OCI-LY3 (cell line): ENCODE results near the gene PITPNC1.

Source experiments
- H2AFZ ChIP-seq: fragments of 200-600, 300-600 bp; shearing (Covaris generic); 2 replicates; pipeline ENCODE4 v1.6.0; 2014; ENCODE audit warnings: antibody characterized with exemption, low read depth, low read length
- H3K27ac ChIP-seq: fragments of 200-600, 300-600 bp; sonication (generic); 2 replicates; pipeline ENCODE4 v1.5.1; 2014; ENCODE audit warnings: mild to moderate bottlenecking, low read length, moderate library complexity, mixed read lengths
- H3K27me3 ChIP-seq: fragments of 200-600, 300-600 bp; sonication (generic); 2 replicates; pipeline ENCODE4 v1.6.1; 2014; ENCODE audit warnings: low read depth, low read length, mixed read lengths
- H3K36me3 ChIP-seq: fragments of 200-600, 300-600 bp; sonication (generic); replicated peaks from 2 replicates; pipeline ENCODE3; 2014; ENCODE audit warnings: low read depth, low read length, mixed read lengths
- H3K4me1 ChIP-seq: fragments of 300-600, 200-600 bp; sonication (generic); 2 replicates; pipeline ENCODE4 v1.6.1; 2014; ENCODE audit warnings: low read length, mixed read lengths
- H3K4me2 ChIP-seq: fragments of 200-600, 300-600 bp; sonication (generic); 2 replicates; pipeline ENCODE4 v1.6.1; 2014; ENCODE audit warnings: low read length, mixed read lengths
- H3K4me3 ChIP-seq: fragments of 300-600, 200-600 bp; sonication (generic); 2 replicates; pipeline ENCODE4 v1.5.1; 2014; ENCODE audit warnings: antibody characterized with exemption, mild to moderate bottlenecking, low read length, moderate library complexity
- H3K79me2 ChIP-seq: fragments of 300-600, 200-600 bp; shearing (Covaris generic); 2 replicates; pipeline ENCODE4 v1.6.1; 2014; ENCODE audit warnings: mild to moderate bottlenecking, low read length, mixed read lengths
- H3K9ac ChIP-seq: fragments of 300-600, 200-600 bp; shearing (Covaris generic); 2 replicates; pipeline ENCODE4 v1.6.0; 2014; ENCODE audit warnings: mild to moderate bottlenecking, low read length, moderate library complexity
- H3K9me3 ChIP-seq: fragments of 200-600, 300-600 bp; shearing (Covaris generic); 2 replicates; pipeline ENCODE4 v1.6.1; 2014; ENCODE audit warnings: low read length, mixed read lengths; ENCODE audit not compliant: insufficient read depth
- H4K20me1 ChIP-seq: fragments of 200-600, 300-600 bp; sonication (generic); 2 replicates; pipeline ENCODE4 v1.6.1; 2016; ENCODE audit warnings: low read length, mixed read lengths; ENCODE audit not compliant: insufficient read depth
- CTCF ChIP-seq: fragments of 200-600, 300-600 bp; sonication (generic); IDR thresholded peaks from 2 replicates; pipeline ENCODE4 v1.5.1; 2014; ENCODE audit warnings: antibody characterized with exemption, low read length, low read depth
- EZH2phosphoT487 ChIP-seq: fragments of 200-600 bp; shearing (Covaris generic); IDR thresholded peaks from 2 replicates; pipeline ENCODE4 v1.6.1; 2018; ENCODE audit warnings: antibody characterized with exemption, mixed run types, low read depth

The PITPNC1 gene

GRCh38 chr17:67431249-67432015 is 54.4 kb downstream of the PITPNC1 start:
- Histone ChIP-seq H3K9me3 (no peaks in the 10 kb centered on the region), H3K4me1 (peaks cover 8% of the 10 kb centered on the region), H3K27ac (no peak overlapping the region), H3K27me3 (no peaks in the 10 kb centered on the region), H3K4me3 (no peak overlapping the region), H4K20me1 (no peaks in the 10 kb centered on the region), H2AFZ (no peak overlapping the region), H3K9ac (no peak overlapping the region), H3K36me3 (no peaks in the 10 kb centered on the region), H3K79me2 (peaks cover 11% of the 10 kb centered on the region; the same call in 1 of the 2 replicates), H3K4me2 (no peak overlapping the region)
- TF ChIP-seq CTCF = no peak
- TF ChIP-seq EZH2phosphoT487 = no peak

DNA sequence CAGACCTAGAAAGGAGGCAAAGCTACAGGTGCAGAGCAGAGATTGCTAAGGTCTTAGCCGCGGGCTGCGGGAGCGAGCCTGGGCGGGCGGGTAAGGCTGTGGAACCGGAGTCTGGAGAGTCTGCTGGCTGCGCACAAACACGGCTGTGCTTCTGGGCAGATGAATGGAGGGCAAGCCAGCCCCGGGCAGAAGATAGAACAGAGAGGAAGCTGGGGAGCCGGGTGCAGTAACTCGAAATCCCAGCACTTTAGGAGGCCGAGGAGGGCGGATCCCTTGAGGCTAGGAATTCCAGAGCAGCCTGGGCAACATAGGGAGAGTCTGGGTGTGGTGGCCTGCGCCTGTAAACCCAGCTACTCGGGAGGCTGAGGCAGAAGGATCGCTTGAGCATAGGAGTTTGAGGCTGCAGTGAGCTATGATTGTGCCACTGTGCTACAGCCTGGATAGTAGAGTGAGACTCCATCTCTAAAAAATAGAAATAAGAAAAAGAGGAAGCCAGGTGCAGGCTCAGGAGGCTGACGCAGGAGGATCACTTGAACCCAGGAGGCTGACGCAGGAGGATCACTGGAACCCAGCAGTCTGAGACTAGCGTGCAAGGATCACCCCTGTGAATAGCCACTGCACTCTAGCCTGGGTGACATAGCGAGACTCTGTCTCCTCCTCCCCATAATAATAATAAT is 56.3 kb downstream of the PITPNC1 start:
- H4K20me1 ChIP-seq = no peaks in the 10 kb centered on the region
- H2AFZ ChIP-seq = no peak overlapping the region
- peaks cover 17% of the 10 kb centered on the region; the same call in 1 of the 2 replicates for H3K79me2 ChIP-seq
- no peak overlapping the region for H3K4me3 ChIP-seq
- peaks cover 8% of the 10 kb centered on the region for H3K4me1 ChIP-seq
- no peaks in the 10 kb centered on the region for H3K36me3 ChIP-seq
- no peaks in the 10 kb centered on the region for H3K9me3 ChIP-seq
- no peak overlapping the region for H3K27ac ChIP-seq
- TF ChIP-seq CTCF (no peak), EZH2phosphoT487 (no peak)
- H3K4me2 ChIP-seq = no peak overlapping the region
- no peak overlapping the region for H3K9ac ChIP-seq
- no peaks in the 10 kb centered on the region for H3K27me3 ChIP-seq

DNA sequence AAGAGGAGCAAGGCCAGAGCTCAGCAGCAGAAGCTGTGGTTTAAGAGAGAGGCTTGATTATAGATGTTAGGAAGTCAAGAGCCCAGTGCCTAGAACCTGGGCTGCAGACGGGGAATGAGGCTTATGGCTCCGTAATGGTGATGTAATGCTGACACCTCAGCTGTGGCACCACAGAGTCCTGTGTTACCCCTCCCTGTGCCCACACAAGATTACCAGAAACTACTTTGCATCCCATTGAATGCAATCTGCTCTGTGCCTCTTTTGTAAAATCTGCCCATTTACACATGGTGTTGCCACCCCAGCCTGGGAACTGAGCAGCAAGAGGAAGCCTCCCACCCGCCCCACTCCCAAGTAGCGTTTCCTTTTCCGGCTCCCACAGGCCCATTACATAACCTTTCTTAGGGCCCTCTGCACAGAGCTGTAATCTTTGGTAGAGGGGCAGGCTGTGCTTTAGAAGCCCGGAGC is 57.0 kb downstream of the PITPNC1 start:
- H3K4me2 ChIP-seq = no peak overlapping the region
- peaks cover 17% of the 10 kb centered on the region; the same call in 1 of the 2 replicates for H3K79me2 ChIP-seq
- H3K27ac ChIP-seq = no peak overlapping the region
- no peak overlapping the region for H3K9ac ChIP-seq
- H2AFZ ChIP-seq = no peak overlapping the region
- H3K9me3 ChIP-seq = no peaks in the 10 kb centered on the region
- no peak overlapping the region for H3K4me3 ChIP-seq
- TF ChIP-seq CTCF (no peak), EZH2phosphoT487 (no peak)
- peaks cover 8% of the 10 kb centered on the region for H3K4me1 ChIP-seq
- no peaks in the 10 kb centered on the region for H3K36me3 ChIP-seq
- no peaks in the 10 kb centered on the region for H3K27me3 ChIP-seq
- no peaks in the 10 kb centered on the region for H4K20me1 ChIP-seq

DNA sequence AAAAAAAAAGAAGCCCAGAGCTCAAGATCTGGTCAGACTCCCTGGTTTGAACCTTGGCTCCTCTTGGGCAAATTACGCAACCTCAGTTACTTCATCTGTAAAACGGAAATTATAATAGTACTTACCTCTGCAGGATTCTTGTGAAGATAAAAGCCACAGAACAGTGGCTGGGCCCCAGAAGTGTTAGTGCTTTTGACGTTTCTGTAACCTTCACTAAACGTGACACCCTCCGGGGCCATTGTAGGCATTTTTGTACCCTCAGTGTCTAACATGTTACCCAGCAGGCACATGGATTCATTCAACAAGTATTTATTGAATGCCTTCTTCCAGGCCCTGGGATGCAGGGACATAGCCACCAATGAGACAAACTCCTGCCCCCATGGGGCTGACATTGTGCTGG is 58.0 kb downstream of the PITPNC1 start:
- H3K4me2 ChIP-seq = no peak overlapping the region
- TF ChIP-seq EZH2phosphoT487 (no peak), CTCF (no peak)

More for the DNA sequence above, 58.0 kb downstream of the PITPNC1 start:
- no peaks in the 10 kb centered on the region for H4K20me1 ChIP-seq
- H3K9ac ChIP-seq = no peak overlapping the region
- no peak overlapping the region for H3K27ac ChIP-seq
- H3K9me3 ChIP-seq = no peaks in the 10 kb centered on the region
- H3K27me3 ChIP-seq = no peaks in the 10 kb centered on the region
- H2AFZ ChIP-seq = no peak overlapping the region
- no peaks in the 10 kb centered on the region for H3K36me3 ChIP-seq
- peaks cover 8% of the 10 kb centered on the region for H3K4me1 ChIP-seq
- H3K79me2 ChIP-seq = peaks cover 17% of the 10 kb centered on the region; the same call in 1 of the 2 replicates
- no peak overlapping the region for H3K4me3 ChIP-seq
